ENCODE results near the gene PLSCR4. TPM values are rescaled to one million over a fixed set of nuclear protein-coding genes. Genes with fewer than 3 reads are reported as not detected.
A peak's percentile ranks its signal among the peaks of the same experiment; 100 is the strongest.

The PLSCR4 gene
- total RNA-seq, 1 experiment from 2014 or later = 4.4 TPM

DNA sequence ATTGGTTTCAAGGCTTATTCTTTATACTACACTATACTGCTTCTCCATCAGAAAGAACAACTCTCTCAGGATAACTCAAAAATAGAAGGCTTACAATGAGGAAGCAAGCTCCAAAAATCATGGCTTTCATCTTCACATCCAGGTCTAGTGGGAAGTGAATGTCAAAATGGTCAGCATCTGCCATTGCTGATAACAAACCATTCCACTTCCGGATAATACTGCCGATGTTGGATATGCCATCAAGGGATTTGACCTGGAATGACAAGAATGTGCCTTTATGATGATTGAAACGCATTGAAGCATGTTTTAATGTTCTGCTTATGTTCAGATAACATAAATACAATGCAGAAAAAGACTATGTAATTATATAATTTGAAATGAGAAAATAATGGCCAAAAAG, 55.9 kb downstream of the PLSCR4 start:
- Mint-ChIP-seq H3K27me3 (ENCODE audit: insufficient read depth, unreplicated experiment) (no peaks in the 10 kb centered on the region), H3K27ac (ENCODE audit: low read depth, unreplicated experiment) (no peak overlapping the region), H3K4me1 (ENCODE audit: insufficient read depth, unreplicated experiment) (no peaks in the 10 kb centered on the region), H3K4me3 (ENCODE audit: unreplicated experiment) (no peak overlapping the region), H3K36me3 (ENCODE audit: insufficient read depth, unreplicated experiment) (no peaks in the 10 kb centered on the region), H3K9me3 (ENCODE audit: unreplicated experiment) (no peaks in the 10 kb centered on the region)
- no peak for DNase-seq (ENCODE audit: unreplicated experiment)
- intact Hi-C loops (cut with micrococcal nuclease) = no loop called here
- TF ChIP-seq, protein P1, sequence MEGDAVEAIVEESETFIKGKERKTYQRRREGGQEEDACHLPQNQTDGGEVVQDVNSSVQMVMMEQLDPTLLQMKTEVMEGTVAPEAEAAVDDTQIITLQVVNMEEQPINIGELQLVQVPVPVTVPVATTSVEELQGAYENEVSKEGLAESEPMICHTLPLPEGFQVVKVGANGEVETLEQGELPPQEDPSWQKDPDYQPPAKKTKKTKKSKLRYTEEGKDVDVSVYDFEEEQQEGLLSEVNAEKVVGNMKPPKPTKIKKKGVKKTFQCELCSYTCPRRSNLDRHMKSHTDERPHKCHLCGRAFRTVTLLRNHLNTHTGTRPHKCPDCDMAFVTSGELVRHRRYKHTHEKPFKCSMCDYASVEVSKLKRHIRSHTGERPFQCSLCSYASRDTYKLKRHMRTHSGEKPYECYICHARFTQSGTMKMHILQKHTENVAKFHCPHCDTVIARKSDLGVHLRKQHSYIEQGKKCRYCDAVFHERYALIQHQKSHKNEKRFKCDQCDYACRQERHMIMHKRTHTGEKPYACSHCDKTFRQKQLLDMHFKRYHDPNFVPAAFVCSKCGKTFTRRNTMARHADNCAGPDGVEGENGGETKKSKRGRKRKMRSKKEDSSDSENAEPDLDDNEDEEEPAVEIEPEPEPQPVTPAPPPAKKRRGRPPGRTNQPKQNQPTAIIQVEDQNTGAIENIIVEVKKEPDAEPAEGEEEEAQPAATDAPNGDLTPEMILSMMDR (IDR thresholded peaks at IDR 0.05; ENCODE audit: unreplicated experiment) = no peak
- ChIA-PET CTCF (interaction anchor here (0.6 to 5.1 kb wide), 3 partner anchors 23 to 404 kb away, joined by 3 to 25 read pairs (median 4); no protein-coding TSS in a partner anchor), POLR2A (no interaction called here)
- BruUV-seq (replicated peaks) = no TSS peak

DNA sequence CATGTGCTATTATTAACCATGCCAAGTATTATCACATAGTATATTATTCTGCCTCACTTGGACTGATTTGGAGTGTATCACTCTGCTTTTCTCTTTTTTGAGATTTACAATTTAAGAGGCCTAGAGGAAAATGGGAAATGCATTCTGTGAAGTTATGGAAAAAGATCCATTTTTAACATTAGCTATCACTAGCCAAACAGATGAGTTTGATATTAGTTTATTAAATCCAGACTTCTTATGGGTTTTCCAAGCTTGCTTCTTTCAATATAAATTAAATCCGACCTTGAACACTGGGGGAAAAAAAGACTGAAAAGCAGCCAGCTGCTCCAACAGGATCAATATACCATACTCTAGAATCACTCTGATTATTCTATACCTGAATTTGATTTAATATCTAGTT, 59.9 kb downstream of the PLSCR4 start:
- BruUV-seq (replicated peaks) = no TSS peak
- H3K36me3 Mint-ChIP-seq (ENCODE audit: insufficient read depth, unreplicated experiment) = no peaks in the 10 kb centered on the region
- no peak overlapping the region for H3K27ac Mint-ChIP-seq (ENCODE audit: low read depth, unreplicated experiment)
- TF ChIP-seq, protein P1 (IDR thresholded peaks at IDR 0.05; ENCODE audit: unreplicated experiment) = no peak
- no peak overlapping the region for H3K4me3 Mint-ChIP-seq (ENCODE audit: unreplicated experiment)
- ChIA-PET CTCF (interaction anchor here (0.6 to 8.5 kb wide), 24 partner anchors 10 to 510 kb away, joined by 3 to 207 read pairs (median 13); partner anchors contain the start of gene PLOD2), POLR2A (no interaction called here)
- intact Hi-C loops (cut with micrococcal nuclease) = no loop called here
- no peak for DNase-seq (ENCODE audit: unreplicated experiment)
- H3K4me1 Mint-ChIP-seq (ENCODE audit: insufficient read depth, unreplicated experiment) = peaks cover 11% of the 10 kb centered on the region
- H3K27me3 Mint-ChIP-seq (ENCODE audit: insufficient read depth, unreplicated experiment) = no peaks in the 10 kb centered on the region
- no peaks in the 10 kb centered on the region for H3K9me3 Mint-ChIP-seq (ENCODE audit: unreplicated experiment)

DNA sequence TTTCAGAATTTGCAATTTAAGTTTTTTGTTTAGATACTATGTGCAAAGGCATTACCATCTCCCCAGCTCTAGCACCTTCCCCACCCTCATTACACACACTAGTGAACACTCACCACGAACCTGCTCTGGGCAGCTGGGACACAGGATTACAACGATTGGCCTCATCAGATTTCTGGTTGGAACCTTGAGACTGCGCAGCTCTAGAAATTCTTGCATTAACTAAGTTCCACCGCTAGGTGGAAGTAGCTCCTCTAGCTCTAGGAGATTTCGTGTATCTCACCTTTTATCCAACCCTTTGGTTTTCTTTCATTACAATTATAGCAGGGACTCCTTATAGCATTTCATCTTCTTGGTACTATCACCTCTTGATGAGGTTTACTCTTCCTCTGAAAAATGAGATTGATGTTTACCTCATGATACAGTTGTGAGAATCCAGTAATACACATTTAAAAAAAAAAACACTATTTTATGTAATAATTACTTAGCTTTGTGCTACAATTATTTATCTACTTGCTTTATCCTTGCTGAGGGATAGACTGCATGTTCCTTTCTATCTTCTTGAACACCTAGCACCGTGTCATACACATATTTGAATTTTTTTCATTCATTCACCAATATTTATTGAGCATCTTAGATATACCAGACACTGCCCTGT, 61.3 kb downstream of the PLSCR4 start:
- H3K4me3 Mint-ChIP-seq (ENCODE audit: unreplicated experiment) = peak overlapping the region; percentile 22
- TF ChIP-seq, protein P1 (IDR thresholded peaks at IDR 0.05; ENCODE audit: unreplicated experiment) = peak; percentile 48
- no peaks in the 10 kb centered on the region for H3K36me3 Mint-ChIP-seq (ENCODE audit: insufficient read depth, unreplicated experiment)
- peaks cover 21% of the 10 kb centered on the region for H3K4me1 Mint-ChIP-seq (ENCODE audit: insufficient read depth, unreplicated experiment)
- BruUV-seq (replicated peaks) = no TSS peak
- intact Hi-C loops (cut with micrococcal nuclease) = loop anchor here (1.0 to 2.0 kb wide), 3 partner anchors 138 to 451 kb away; no protein-coding TSS in a partner anchor
- no peaks in the 10 kb centered on the region for H3K9me3 Mint-ChIP-seq (ENCODE audit: unreplicated experiment)
- DNase-seq (ENCODE audit: unreplicated experiment) = peak; percentile 75
- CTCF ChIA-PET = interaction anchor here (0.5 to 8.5 kb wide), 75 partner anchors 11 to 1274 kb away, joined by 3 to 207 read pairs (median 4); partner anchors contain the start of gene PLOD2
- POLR2A ChIA-PET = interaction anchor here (0.7 to 3.3 kb wide), 7 partner anchors 23 to 388 kb away, joined by 3 to 18 read pairs (median 6); partner anchors contain the start of gene PLOD2
- no peak overlapping the region for H3K27ac Mint-ChIP-seq (ENCODE audit: low read depth, unreplicated experiment)
- H3K27me3 Mint-ChIP-seq (ENCODE audit: insufficient read depth, unreplicated experiment) = no peaks in the 10 kb centered on the region

- DNase-seq (ENCODE audit: unreplicated experiment) = peak; percentile 56
- H3K36me3 Mint-ChIP-seq (ENCODE audit: insufficient read depth, unreplicated experiment) = no peaks in the 10 kb centered on the region
- no peaks in the 10 kb centered on the region for H3K27me3 Mint-ChIP-seq (ENCODE audit: insufficient read depth, unreplicated experiment)
- no peak overlapping the region for H3K4me3 Mint-ChIP-seq (ENCODE audit: unreplicated experiment)
- BruUV-seq (replicated peaks) = no TSS peak
- CTCF ChIA-PET = interaction anchor here (0.8 to 8.5 kb wide), 25 partner anchors 11 to 411 kb away, joined by 3 to 207 read pairs (median 11); partner anchors contain the start of gene PLOD2
- TF ChIP-seq, protein P1 (IDR thresholded peaks at IDR 0.05; ENCODE audit: unreplicated experiment) = peak; percentile 65
- POLR2A ChIA-PET = interaction anchor here (0.6 to 3.3 kb wide), 6 partner anchors 26 to 357 kb away, joined by 3 to 18 read pairs (median 4); partner anchors contain the start of genes PLOD2 and PLSCR1
- H3K9me3 Mint-ChIP-seq (ENCODE audit: unreplicated experiment) = no peaks in the 10 kb centered on the region
- intact Hi-C loops (cut with micrococcal nuclease) = loop anchor here (1.0 kb wide), 2 partner anchors 122 to 411 kb away; no protein-coding TSS in a partner anchor
- H3K4me1 Mint-ChIP-seq (ENCODE audit: insufficient read depth, unreplicated experiment) = peaks cover 31% of the 10 kb centered on the region
- no peak overlapping the region for H3K27ac Mint-ChIP-seq (ENCODE audit: low read depth, unreplicated experiment)
Observed at GRCh38 chr3:146187334-146187950, 63.5 kb downstream of the PLSCR4 start.

All from MCF 10A (cell line).